Stimulated activated CD8-positive, alpha-beta memory T cell treated with anti-CD3 and anti-CD28 coated beads, Interleukin-15, amount 100 ng/mL, for 1 hour (primary cell): Measurements from ENCODE around the gene ETS1.

Experiments
- DNase-seq: peaks from one replicate; pipeline ENCODE4 v3.0.0-alpha.2; 2020; ENCODE audit warnings: low read depth

The ETS1 gene

DNA sequence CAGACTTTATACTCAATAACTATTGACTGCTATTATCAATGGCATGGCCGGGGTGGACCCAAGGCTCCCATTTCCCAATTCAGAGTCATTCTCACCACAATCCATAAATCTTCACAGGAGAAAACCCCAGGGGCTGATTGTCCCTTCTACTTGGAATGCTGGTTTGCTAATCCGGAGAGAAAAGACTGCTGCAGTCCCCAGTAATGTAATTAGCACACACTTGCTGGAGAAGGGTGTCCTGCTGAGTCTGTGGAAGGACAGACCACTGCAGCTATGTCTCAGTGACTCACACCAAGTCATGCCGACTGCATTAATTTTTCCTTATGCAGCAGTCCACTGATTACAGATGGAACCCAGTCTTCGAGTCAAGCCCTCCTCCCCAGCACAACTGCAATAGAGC, 5.9 kb upstream of the ETS1 start:
- DNase-seq: no peak

DNA sequence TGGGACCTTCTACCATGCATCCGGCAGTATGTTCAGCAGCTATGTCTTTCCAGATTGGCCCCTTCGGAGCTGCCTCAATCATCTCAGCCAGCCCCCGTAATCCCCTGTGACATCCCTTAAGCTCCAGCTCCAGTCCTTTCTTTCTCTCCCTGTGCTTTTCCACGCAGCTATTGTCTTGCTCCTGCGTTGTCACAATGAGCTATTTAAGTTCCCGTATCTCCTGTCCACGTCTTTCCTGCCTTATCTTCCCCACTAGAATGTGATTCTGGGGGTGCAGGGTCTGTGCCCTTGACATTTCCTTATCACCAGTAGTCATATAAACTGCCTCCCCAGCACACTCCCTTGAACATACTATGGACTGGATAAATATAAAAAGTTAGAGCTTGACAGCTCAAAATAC, 5.1 kb upstream of the ETS1 start:
- no peak for DNase-seq

DNA sequence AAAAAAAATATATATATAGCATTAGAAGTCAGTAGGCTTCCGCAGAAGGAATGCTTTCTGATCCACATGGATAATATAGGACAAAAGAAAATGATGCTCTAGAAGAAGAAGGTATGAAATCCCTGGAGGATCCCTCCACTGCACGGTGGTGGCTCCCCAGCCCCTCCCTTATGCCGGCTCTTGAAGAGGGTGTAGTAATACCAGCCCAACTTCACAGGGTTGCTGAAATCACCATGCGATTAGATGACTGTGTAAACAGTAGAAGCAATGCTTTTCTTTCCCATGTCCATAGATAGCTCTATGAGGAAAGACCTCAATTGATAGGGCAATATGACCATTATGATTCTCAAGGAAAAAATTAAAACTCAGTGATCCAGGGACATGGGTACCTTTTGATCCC, 3.2 kb upstream of the ETS1 start:
- DNase-seq: no peak

- DNase-seq: no peak
Measured at GRCh38 chr11:128589998-128590397, 2.6 kb upstream of the ETS1 start.

GRCh38 chr11:128588093-128588492, 735 bp upstream of the ETS1 start:
- DNase-seq: no peak

DNA sequence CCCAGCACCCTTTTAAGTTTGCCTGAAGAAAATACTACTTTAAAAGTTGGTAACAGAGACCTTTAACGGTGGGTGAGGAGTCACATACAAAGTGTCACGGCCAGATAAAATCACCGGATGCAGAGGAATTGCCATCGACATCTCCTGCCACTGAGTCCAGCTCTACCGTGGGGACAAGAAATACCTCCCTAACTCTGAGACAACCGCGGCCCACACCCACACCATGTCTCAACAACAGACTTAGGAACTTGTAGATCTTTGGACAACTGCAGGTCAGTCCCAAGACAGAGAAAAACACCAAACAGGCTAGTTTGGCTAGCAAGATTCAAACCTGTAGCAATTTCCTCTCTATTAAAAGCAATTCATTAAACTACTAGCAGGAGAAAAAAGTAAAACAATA, 669 bp downstream of the ETS1 start:
- no peak for DNase-seq

DNA sequence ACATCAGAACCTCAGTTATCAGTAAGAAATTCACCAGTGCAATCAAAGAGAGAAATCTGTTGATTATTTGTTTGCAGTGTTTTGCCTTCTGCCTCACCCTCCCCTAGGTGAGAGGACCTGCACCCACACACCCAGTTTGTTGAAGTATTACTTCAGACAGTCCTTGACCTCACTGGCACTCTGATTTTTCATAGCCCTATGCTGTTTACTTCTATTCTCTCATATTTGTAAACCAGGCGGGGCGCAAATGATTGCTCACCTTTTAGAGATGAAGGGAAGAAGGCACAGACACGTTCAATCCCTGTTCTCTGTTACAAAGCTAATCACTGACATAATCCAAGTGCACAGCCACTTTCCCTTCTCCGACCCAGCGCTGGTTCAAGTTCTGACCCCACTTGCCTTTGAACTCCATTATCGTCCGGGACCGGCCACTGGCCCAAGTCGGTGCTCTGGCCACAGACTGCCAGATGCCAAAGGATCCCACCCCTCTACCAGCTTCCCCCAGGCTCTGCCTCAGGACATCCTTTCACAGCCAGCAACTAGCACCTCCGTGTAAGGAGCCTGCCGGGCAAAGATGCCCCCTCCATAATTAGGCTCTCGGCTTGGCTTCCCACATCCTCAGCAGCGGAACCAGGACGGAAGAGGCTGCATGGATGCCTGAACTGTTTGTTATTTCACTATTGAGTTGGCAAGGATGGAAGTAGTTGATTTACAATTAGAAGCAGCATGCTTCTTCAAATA, 1.7 kb downstream of the ETS1 start:
- no peak for DNase-seq

DNA sequence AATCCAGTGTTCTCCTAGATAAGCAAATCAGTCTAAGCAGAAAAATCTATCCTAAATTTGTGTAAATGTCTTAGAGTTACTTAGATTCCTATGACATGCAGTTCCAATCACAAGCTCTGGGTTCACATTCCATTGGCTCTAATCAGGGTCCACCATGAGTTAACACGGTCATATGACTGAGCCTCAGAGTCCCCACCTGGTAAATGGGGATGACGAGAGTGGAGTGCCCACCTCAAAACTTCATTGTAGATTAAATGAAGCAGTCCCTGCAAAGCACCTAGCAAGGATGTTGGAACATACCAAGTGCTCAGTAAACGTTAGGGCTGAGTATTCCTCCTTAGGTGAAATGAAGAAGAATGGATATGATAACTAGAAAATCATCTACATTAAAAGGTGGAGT, 3.1 kb downstream of the ETS1 start:
- DNase-seq: no peak

DNA sequence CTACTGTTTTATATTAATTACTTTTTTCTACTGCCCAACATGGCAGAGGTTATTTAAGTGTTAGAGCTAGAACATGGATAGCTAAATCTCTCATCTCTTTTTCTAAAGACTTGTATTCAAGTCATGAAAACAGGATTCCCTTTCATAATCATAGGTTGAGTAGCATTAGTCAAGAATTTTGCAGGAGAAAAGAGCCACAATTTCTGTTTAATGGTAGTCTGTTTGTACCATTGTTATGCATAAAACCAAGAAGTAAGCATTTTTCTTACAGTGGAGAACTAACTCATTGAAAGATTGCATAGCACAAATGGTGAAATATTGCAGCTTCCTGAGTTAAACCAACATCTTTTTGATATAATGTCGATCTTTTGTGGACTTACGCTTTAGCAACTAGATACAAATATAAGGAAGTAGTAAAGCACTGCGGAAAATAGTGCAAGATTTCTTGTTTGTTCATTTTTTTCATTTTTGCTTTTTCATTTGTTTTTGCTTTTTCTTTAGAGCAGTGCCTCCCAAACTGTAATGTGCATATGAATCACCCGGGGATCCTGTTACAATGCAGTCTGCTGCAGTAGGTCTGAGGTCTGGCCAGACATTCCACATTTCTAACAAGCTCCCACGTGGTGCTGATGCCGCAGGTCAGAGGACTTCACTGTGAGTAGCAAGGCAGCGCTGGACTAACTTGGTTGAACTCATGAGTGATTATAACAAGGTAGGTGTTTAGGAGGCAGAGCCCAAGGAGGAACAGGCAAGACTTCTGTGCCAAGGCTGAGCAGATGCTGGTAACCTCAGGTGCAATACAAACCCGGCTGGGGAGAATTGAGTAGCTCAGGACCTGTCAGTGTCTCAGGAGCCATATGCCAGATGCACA, 4.6 kb downstream of the ETS1 start:
- DNase-seq: no peak

GRCh38 chr11:128581561-128582272, 5.6 kb downstream of the ETS1 start:
- no peak for DNase-seq

DNA sequence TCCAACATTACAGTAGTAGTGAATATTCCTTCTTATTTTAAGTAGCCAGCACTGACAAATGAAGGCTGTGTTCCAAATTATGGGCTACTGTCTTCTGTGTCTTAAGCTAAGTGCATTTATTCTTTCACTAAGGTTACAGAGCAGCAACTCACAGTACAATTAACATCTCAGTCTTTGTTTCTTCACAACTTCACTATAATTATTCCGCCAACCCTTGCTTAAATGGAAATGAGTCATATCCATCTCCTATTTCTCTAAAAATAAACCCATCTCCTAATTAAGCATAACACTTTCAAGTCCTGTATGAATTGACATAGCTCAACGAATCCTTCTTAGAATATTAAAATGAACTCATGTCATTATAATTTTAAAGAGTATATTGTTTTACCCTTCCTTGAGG, 6.7 kb downstream of the ETS1 start:
- no peak for DNase-seq

GRCh38 chr11:128579798-128580504, 7.4 kb downstream of the ETS1 start:
- no peak for DNase-seq

DNA sequence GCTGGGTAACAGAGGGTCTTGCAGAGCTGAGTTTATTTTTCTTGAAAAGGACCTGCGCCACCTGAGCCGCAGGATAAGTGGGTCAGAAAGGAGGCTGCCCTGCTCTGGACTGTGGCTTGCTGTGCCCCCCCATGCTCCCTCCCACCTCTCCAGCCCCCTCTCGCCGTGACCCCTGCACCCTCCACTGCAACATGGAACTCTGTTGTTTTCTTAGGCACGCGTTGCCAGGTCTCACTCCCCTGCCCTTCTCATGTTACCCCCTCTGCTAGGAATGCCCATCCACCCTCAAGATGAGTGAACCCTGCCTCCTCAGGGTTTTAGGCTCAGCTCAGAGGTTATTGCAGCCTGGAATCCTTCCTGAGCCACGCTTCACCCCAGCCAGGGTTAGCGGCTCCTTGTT, 10.8 kb downstream of the ETS1 start:
- DNase-seq: no peak

- no peak for DNase-seq
Measured at GRCh38 chr11:128575961-128576350, 11.4 kb downstream of the ETS1 start.

DNA sequence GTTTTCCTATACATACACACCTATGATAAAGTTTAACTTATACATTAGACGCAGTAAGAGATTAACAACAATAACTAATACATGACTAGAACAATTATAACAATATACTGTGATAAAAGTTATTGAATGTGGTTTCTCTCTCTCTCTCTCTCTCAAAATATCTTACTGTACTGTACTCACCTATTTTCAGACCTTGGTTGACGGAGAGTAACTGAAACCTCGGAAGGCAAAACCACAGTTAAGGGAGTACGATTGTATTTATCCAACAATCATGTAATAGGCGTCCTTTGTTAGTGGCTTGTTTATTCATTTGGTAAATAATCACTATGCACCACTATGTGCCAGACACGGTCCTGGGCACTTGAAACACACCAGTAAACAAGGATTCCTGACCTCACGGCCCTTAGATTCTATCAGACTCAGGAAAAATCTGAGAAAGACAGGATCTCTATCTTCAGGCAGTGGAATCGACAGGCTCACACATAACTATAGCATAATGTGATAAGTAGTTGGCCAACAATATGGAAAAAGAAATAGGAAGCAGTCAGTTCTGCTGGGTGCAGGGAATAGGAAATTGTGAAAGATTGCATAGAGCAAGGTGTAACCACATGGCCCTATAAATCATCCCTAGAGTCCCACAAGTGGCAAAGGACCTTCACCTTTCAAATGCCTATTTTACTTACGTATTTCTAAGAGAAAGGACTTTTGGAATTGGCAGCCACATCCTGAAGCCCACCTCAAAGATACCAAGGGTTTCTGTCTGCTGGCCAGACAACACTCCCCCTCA, 12.0 kb downstream of the ETS1 start:
- DNase-seq: no peak

- DNase-seq: no peak
Measured at GRCh38 chr11:128574576-128575011, 12.8 kb downstream of the ETS1 start.

GRCh38 chr11:128573638-128574037, 13.7 kb downstream of the ETS1 start:
- no peak for DNase-seq

DNA sequence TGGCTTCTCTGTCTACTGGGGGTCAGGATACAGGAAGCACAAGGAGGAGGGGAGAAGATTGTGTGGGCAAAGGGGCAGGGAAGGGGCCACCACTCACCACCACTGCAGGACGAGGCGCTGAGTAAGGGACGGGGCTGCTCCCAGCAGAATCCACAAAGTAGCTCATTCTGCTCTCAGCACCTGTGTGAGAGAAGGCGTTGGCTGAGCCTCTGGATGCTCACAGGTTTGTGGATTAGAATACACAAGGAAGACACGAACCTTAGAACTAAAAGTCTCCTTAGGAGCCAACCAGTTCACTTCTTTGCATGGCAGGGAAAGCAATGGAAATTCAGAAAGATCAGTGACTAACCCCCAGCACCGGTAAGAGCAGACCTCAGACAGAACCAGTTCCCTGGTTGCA, 14.4 kb downstream of the ETS1 start:
- DNase-seq: no peak

- DNase-seq: no peak
Measured at GRCh38 chr11:128570632-128571031, 16.7 kb downstream of the ETS1 start.

DNA sequence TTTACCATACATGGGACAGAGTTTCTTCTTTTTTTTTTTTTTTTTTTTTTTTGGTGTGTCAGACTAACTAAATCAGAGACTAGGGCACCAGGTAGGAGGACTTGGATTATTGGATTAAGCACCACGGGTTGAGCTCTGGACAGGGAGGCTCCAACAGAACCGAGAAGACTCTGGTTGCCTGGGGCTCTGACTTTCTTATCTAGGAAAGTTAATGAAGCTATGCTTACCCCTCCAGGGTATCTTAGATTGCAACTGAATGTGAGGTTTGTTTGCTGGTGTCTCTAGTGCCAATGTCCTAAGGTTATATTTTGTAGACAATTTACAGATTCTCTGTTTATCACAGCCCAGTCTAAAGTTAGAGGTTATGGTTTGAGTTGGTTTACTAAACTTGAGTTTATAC, 18.1 kb downstream of the ETS1 start:
- no peak for DNase-seq

GRCh38 chr11:128568166-128568778, 19.1 kb downstream of the ETS1 start:
- DNase-seq: no peak
